ENCODE results near the gene EEF1A2. TPM values are rescaled to one million over a fixed set of nuclear protein-coding genes. Genes with fewer than 3 reads are reported as not detected.

EEF1A2 gene
- total RNA-seq, 2 donors from 2014 or later, result 21.0 to 23.1 TPM

GRCh38 chr20:63471717-63471980 is 27.2 kb downstream of the EEF1A2 start:
- DNase-seq, result no peak
- Histone ChIP-seq H3K9me3 (no peaks in the 10 kb centered on the region), H3K4me3 (no peak overlapping the region), H3K27me3 (peaks cover 0 to 24% of the 10 kb centered on the region in 2 donors), H3K27ac (no peak overlapping the region), H3K4me1 (peaks cover 7% of the 10 kb centered on the region), H3K36me3 (replicated peaks in 1 of 2; ENCODE audit: insufficient read depth in 1 of 2, low read depth in 2 of 2) (no peaks in the 10 kb centered on the region)
- intact Hi-C loops (cut with DNase I), result no loop called here
- no peak for ATAC-seq
- TF ChIP-seq POLR2A (IDR thresholded peaks at IDR 0.05), result no peak
- no peak for TF ChIP-seq CTCF (IDR thresholded peaks at IDR 0.05)
- WGBS, 2 donors, result 10% methylated on average over 2 of the region's 27 CpGs; no CpG with 5 or more reads in 1 of the 2 donors

GRCh38 chr20:63471002-63471716 is 27.7 kb downstream of the EEF1A2 start:
- no peak for TF ChIP-seq POLR2A (IDR thresholded peaks at IDR 0.05)
- no peak for TF ChIP-seq CTCF (IDR thresholded peaks at IDR 0.05)
- 12% methylated on average over 42 of the region's 46 CpGs; no CpG with 5 or more reads in 1 of the 2 donors for WGBS, 2 donors
- ATAC-seq (no peak), DNase-seq (no peak)
- peaks cover 7% of the 10 kb centered on the region for H3K4me1 ChIP-seq
- intact Hi-C loops (cut with DNase I), result no loop called here
- H3K27ac ChIP-seq, result no peak overlapping the region
- peaks cover 0 to 24% of the 10 kb centered on the region in 2 donors for H3K27me3 ChIP-seq
- H3K9me3 ChIP-seq, result no peaks in the 10 kb centered on the region
- H3K36me3 ChIP-seq (replicated peaks in 1 of 2; ENCODE audit: insufficient read depth in 1 of 2, low read depth in 2 of 2), result no peaks in the 10 kb centered on the region
- no peak overlapping the region for H3K4me3 ChIP-seq

GRCh38 chr20:63470410-63470809 is 28.5 kb downstream of the EEF1A2 start:
- intact Hi-C loops (cut with DNase I), result no loop called here
- Histone ChIP-seq H3K27ac (no peak overlapping the region), H3K36me3 (replicated peaks in 1 of 2; ENCODE audit: insufficient read depth in 1 of 2, low read depth in 2 of 2) (no peaks in the 10 kb centered on the region), H3K4me3 (no peak overlapping the region), H3K4me1 (peaks cover 7% of the 10 kb centered on the region), H3K27me3 (peaks cover 0 to 24% of the 10 kb centered on the region in 2 donors), H3K9me3 (no peaks in the 10 kb centered on the region)
- no peak for DNase-seq
- ATAC-seq, result no peak
- WGBS, 2 donors, result 40 to 65% methylated on average over 1 to 10 of the region's 10 CpGs
- TF ChIP-seq CTCF (IDR thresholded peaks at IDR 0.05) (no peak), POLR2A (IDR thresholded peaks at IDR 0.05) (no peak)

GRCh38 chr20:63469713-63470101 is 29.2 kb downstream of the EEF1A2 start:
- H3K27ac ChIP-seq, result no peak overlapping the region
- no peaks in the 10 kb centered on the region for H3K9me3 ChIP-seq
- peaks cover 0 to 24% of the 10 kb centered on the region in 2 donors for H3K27me3 ChIP-seq
- 55% methylated on average over 13 of the region's 13 CpGs; no CpG with 5 or more reads in 1 of the 2 donors for WGBS, 2 donors
- TF ChIP-seq CTCF (IDR thresholded peaks at IDR 0.05) (no peak), POLR2A (IDR thresholded peaks at IDR 0.05) (no peak)
- DNase-seq (no peak), ATAC-seq (no peak)
- no peak overlapping the region for H3K4me3 ChIP-seq
- intact Hi-C loops (cut with DNase I), result no loop called here
- no peaks in the 10 kb centered on the region for H3K36me3 ChIP-seq (replicated peaks in 1 of 2; ENCODE audit: insufficient read depth in 1 of 2, low read depth in 2 of 2)
- H3K4me1 ChIP-seq, result peaks cover 7% of the 10 kb centered on the region
